Upper lobe of right lung (tissue), 1 donor: ENCODE measurements around the gene CLCN7. TPM values are rescaled to one million over a fixed set of nuclear protein-coding genes. Genes with fewer than 3 reads are reported as not detected.

ENCODE experiments used
- ATAC-seq: fragments of 200-7000 bp; cut with Tn5 transposase; one replicate; pipeline ENCODE4 v1.9.1; 2020; ENCODE audit warnings: mild to moderate bottlenecking, moderate library complexity
- DNase-seq: peaks from one replicate; pipeline ENCODE4 v3.0.0-alpha.2; 2020
- H3K27ac ChIP-seq: fragments of 200-600 bp; one replicate; pipeline ENCODE4 v1.8.0; 2022
- H3K27me3 ChIP-seq: fragments of 200-600 bp; one replicate; pipeline ENCODE4 v1.8.0; 2022; ENCODE audit warnings: mild to moderate bottlenecking
- H3K36me3 ChIP-seq: fragments of 200-600 bp; one replicate; pipeline ENCODE4 v1.8.0; 2022
- H3K4me1 ChIP-seq: fragments of 200-600 bp; one replicate; pipeline ENCODE4 v1.8.0; 2022
- H3K4me3 ChIP-seq: fragments of 200-600 bp; one replicate; pipeline ENCODE4 v1.8.0; 2022; ENCODE audit warnings: mild to moderate bottlenecking
- H3K9me3 ChIP-seq: fragments of 200-600 bp; one replicate; pipeline ENCODE4 v1.8.0; 2022
- intact Hi-C: fragments of 100-400 bp; cut with DNase I; formaldehyde crosslinking; loops from one replicate; pipeline ENCODE4 v1.11.0; 2022
- total RNA-seq: library from RNA; stranded (reverse); fragmentation: NEBNext Ultra II Directional; extraction: Animal tissue kit (Norgen Biotek cat#: 25700); gene quantifications from one replicate; pipeline ENCODE4 v1.2.1, GENCODE V29; 2021
- TF ChIP-seq, protein P1 (sequence below): fragments of 200-600 bp; IDR thresholded peaks from one replicate; pipeline ENCODE4 v1.8.0; 2022; ENCODE audit warnings: antibody characterized with exemption
- donor health status: DM: no; HTN: yes; CAD: no; lungs with severe emphysema.

CLCN7 gene
- total RNA-seq, 1 donor from 2014 or later = 138 TPM

DNA sequence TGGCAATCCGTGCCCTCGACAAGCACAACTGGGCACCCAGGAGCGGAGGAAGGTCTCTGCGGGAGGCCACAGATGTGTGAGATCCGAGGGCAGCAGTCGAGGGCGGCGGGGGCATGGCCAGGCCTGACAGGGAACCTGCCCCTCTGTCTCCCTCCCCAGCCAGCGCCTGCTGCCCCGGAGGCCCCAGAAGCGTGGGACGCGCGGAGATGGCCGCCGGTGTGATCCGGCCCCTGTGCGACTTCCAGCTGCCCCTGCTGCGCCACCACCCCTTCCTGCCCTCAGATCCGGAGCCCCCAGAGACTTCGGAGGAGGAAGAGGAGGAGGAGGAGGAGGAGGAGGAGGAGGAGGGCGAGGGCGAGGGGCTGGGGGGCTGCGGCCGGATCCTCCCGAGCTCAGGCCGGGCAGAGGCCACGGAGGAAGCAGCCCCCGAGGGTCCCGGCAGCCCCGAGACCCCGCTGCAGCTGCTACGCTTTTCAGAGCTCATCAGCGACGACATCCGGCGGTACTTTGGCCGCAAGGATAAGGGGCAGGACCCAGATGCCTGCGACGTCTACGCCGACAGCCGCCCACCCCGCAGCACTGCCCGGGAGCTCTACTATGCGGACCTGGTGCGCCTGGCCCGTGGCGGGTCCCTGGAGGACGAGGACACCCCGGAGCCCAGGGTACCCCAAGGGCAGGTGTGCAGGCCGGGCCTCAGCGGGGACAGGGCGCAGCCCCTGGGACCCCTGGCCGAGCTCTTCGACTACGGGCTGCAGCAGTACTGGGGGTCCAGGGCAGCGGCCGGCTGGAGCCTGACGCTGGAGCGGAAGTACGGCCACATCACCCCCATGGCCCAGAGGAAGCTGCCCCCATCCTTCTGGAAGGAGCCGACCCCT lies 42.2 kb downstream of the CLCN7 start:
- Histone ChIP-seq H3K4me1 (no peaks in the 10 kb centered on the region), H3K9me3 (no peaks in the 10 kb centered on the region), H3K27ac (no peak overlapping the region), H3K36me3 (no peaks in the 10 kb centered on the region), H3K4me3 (peak overlapping the region; percentile 29), H3K27me3 (no peaks in the 10 kb centered on the region)
- intact Hi-C loops = no loop called here
- DNase-seq = no peak
- TF ChIP-seq, protein P1, sequence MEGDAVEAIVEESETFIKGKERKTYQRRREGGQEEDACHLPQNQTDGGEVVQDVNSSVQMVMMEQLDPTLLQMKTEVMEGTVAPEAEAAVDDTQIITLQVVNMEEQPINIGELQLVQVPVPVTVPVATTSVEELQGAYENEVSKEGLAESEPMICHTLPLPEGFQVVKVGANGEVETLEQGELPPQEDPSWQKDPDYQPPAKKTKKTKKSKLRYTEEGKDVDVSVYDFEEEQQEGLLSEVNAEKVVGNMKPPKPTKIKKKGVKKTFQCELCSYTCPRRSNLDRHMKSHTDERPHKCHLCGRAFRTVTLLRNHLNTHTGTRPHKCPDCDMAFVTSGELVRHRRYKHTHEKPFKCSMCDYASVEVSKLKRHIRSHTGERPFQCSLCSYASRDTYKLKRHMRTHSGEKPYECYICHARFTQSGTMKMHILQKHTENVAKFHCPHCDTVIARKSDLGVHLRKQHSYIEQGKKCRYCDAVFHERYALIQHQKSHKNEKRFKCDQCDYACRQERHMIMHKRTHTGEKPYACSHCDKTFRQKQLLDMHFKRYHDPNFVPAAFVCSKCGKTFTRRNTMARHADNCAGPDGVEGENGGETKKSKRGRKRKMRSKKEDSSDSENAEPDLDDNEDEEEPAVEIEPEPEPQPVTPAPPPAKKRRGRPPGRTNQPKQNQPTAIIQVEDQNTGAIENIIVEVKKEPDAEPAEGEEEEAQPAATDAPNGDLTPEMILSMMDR = no peak
- ATAC-seq = no peak

DNA sequence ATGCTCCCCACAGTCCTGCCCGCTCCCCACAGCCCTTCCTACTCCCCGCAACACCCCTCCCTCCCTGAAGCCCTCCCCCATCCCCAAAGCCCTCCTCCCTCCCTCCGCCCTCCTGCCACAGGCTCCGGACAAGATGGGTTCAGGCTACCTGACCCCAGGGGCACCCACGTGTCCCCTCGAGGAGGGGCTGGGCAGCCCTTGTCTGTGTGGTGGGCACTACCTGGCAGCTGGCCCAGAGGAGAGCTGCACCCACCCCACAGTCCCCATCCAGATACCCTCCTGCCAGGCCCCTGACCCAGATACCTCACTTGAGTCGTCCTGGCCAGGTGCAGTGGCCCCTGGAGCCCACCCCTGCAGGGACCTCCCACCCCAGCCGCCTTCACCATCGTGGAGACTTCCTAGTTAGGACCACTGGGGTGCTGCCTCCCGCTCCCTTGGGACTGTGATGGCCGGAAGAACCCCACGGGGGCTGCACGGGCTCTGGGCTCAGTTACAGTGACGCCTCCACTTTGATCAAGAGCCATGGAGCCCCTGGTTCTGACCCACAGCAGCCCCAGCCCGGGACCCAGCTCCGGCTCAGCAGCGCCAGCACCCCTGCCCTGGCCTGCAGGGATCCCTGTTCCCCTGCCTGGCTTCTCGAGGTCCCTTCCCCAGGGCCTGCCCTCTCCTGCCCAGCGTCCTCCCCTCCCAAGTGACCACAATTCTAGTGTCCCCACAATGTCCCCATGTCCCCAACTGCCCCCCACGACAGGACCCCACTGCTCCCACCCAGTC lies 43.1 kb downstream of the CLCN7 start:
- intact Hi-C loops = no loop called here
- no peak for DNase-seq
- TF ChIP-seq, protein P1 = no peak
- no peaks in the 10 kb centered on the region for H3K4me1 ChIP-seq
- H3K27ac ChIP-seq = no peak overlapping the region
- H3K9me3 ChIP-seq = no peaks in the 10 kb centered on the region
- no peak for ATAC-seq
- H3K4me3 ChIP-seq = peak overlapping the region; percentile 29
- H3K36me3 ChIP-seq = no peaks in the 10 kb centered on the region
- no peaks in the 10 kb centered on the region for H3K27me3 ChIP-seq

DNA sequence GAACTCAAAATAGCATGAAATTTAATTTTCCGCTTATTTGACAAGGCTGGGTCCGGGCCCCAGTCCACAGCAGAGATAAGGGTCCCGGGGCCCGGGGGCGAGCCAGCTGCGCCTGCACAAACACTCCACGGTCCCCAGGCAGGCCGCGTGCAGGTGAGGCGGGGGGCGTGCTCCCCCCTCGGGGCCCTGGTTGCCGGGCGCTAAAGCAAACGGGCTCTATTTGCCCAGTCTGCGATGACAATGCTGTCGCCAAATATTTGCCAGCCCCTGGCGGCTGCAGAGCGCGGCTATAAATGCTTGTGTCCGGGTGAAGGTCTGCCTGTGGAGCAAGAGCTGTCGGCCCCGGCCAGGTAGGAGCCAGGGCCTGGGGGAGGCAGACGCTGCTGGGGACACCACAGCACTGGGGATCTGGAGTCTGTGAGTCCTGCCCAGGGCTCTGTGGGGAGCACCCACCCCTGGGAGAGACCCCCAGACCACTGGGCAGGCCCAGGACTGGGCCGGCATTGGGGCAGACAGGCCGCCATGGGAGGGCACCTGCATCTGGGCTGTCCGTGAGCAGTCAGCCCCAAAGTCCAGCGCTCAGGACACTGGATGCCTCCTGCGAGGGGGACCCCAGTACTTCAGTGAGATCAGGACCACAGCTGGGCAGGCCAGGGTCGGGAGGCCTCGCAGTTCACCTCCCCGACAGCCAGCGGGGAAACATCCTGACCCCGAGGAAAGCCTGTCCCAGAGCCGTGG lies 43.9 kb downstream of the CLCN7 start, which contains the start of gene PERCC1:
Gene PERCC1 (plus strand): TSS at position 320 of the 738 bp plus-strand sequence. CDS start 1,516 bp downstream, outside the sequence.
- no peaks in the 10 kb centered on the region for H3K27me3 ChIP-seq
- no peak within 1 kb of the TSS for H3K27ac ChIP-seq
- H3K4me3 ChIP-seq = no peak within 1 kb of the TSS
- TF ChIP-seq, protein P1 = no peak
- H3K4me1 ChIP-seq = no peaks in the 10 kb centered on the region
- H3K36me3 ChIP-seq = no peaks in the 10 kb centered on the region
- H3K9me3 ChIP-seq = no peaks in the 10 kb centered on the region
- DNase-seq = no peak
- intact Hi-C loops = no loop called here
- no peak for ATAC-seq

DNA sequence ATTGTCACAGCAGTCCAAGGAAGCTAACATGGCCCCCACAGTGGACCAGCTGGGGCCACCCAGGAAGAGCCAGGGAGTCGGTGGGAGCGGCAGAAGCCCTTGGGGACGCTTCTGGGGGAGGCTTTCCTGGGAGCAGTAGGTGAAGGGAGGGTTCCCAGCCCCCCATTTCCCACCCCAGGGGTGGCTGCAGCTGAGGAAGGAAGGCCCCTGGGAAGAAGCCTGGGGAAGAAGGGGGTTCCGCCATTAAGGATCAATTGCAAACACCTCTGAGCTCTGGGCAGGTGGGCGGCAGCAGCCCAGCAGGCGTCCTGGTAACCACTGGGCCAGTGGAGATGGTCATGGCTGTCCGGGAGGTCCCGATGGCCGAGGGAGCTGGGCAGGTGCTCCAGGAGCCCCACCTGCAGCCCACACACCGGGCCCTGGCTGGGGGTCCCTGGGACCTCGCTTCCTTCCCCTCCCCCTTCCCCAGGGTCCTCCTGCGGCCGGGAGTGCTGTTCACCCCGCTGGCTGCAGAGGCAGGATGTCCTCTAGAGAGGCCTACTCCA lies 44.5 kb downstream of the CLCN7 start:
- no peaks in the 10 kb centered on the region for H3K9me3 ChIP-seq
- no peaks in the 10 kb centered on the region for H3K4me1 ChIP-seq
- TF ChIP-seq, protein P1 = no peak
- H3K27me3 ChIP-seq = no peaks in the 10 kb centered on the region
- DNase-seq (no peak), ATAC-seq (no peak)
- no peak overlapping the region for H3K27ac ChIP-seq
- intact Hi-C loops = no loop called here
- H3K36me3 ChIP-seq = no peaks in the 10 kb centered on the region
- H3K4me3 ChIP-seq = no peak overlapping the region

DNA sequence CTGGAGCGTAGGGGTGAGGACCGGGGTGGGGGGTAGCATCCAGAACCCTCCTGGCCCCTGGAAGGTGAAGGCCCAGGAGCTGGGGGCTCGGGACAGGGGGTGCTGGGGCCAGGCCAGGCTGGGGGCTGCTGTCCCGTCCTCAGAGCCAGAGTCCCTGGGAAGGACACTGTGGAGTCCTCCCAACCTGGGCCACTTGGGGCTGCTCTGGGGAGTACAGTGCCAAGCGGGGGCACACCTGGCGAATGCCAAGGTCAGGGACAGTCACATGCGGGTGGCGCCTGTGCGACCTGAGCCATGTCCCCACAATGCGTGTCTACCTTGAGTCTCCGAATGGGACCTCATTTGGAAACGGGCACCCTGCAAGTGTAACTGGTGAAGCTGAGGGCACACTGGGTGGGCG lies 45.2 kb downstream of the CLCN7 start:
- H3K27ac ChIP-seq = no peak overlapping the region
- H3K27me3 ChIP-seq = no peaks in the 10 kb centered on the region
- intact Hi-C loops = no loop called here
- peak; percentile 63 for DNase-seq
- ATAC-seq = no peak
- H3K4me3 ChIP-seq = no peak overlapping the region
- no peaks in the 10 kb centered on the region for H3K9me3 ChIP-seq
- no peaks in the 10 kb centered on the region for H3K36me3 ChIP-seq
- TF ChIP-seq, protein P1 = no peak
- H3K4me1 ChIP-seq = no peaks in the 10 kb centered on the region
